Activated CD8-positive, alpha-beta T cell treated with anti-CD3 and anti-CD28 coated beads for 36 hours (primary cell): Measurements from ENCODE around the gene SCYL1. TPM values are rescaled to one million over a fixed set of nuclear protein-coding genes. Genes with fewer than 3 reads are reported as not detected.

Experiments used
- ATAC-seq: fragments of 200-7000 bp; cut with Tn5 transposase; one replicate; pipeline ENCODE4 v1.10.0; 2021; ENCODE audit warnings: mild to moderate bottlenecking, moderate library complexity
- CTCF ChIA-PET: fragments of 350-600 bp; sonication (Branson Sonifier 250); formaldehyde crosslinking; loops from one replicate; lab custom pipeline; 2021; ENCODE audit warnings: antibody characterized with exemption; lab: Charles Lee
- POLR2A ChIA-PET: fragments of 350-600 bp; sonication (Branson Sonifier 250); formaldehyde crosslinking; loops from one replicate; lab custom pipeline; 2021; ENCODE audit warnings: antibody characterized with exemption; lab: Charles Lee
- DNase-seq: peaks from one replicate; pipeline ENCODE4 v3.0.0-alpha.2; 2020
- H3K27ac Mint-ChIP-seq: one replicate; pipeline ENCODE4 v1.8.0; 2021; ENCODE audit warnings: mild to moderate bottlenecking, mixed read lengths
- H3K27me3 Mint-ChIP-seq: one replicate; pipeline ENCODE4 v1.8.0; 2021; ENCODE audit warnings: mixed read lengths
- H3K36me3 Mint-ChIP-seq: one replicate; pipeline ENCODE4 v1.8.0; 2021; ENCODE audit warnings: low read depth, mixed read lengths
- H3K4me1 Mint-ChIP-seq: one replicate; pipeline ENCODE4 v1.8.0; 2021; ENCODE audit warnings: low read depth, mixed read lengths
- H3K4me3 Mint-ChIP-seq: one replicate; pipeline ENCODE4 v1.8.0; 2021; ENCODE audit warnings: mild to moderate bottlenecking, moderate library complexity, mixed read lengths
- H3K9me3 Mint-ChIP-seq: one replicate; pipeline ENCODE4 v1.8.0; 2021; ENCODE audit warnings: mixed read lengths
- intact Hi-C: fragments of 100-400 bp; cut with micrococcal nuclease; formaldehyde crosslinking; loops from one replicate; pipeline ENCODE4 v1.10.0; 2022
- total RNA-seq, 2 experiments: library from RNA; stranded (reverse); gene quantifications; one replicate each; pipeline ENCODE4 v1.2.3, GENCODE V29; 2021
- TF ChIP-seq, protein P1 (sequence below): fragments of 200-600 bp; IDR thresholded peaks from one replicate; pipeline ENCODE4 v1.8.0; 2022; ENCODE audit warnings: antibody characterized with exemption, mild to moderate bottlenecking

The SCYL1 gene
- total RNA-seq, 2 experiments from 2014 or later: 71.5 to 76.8 TPM

DNA sequence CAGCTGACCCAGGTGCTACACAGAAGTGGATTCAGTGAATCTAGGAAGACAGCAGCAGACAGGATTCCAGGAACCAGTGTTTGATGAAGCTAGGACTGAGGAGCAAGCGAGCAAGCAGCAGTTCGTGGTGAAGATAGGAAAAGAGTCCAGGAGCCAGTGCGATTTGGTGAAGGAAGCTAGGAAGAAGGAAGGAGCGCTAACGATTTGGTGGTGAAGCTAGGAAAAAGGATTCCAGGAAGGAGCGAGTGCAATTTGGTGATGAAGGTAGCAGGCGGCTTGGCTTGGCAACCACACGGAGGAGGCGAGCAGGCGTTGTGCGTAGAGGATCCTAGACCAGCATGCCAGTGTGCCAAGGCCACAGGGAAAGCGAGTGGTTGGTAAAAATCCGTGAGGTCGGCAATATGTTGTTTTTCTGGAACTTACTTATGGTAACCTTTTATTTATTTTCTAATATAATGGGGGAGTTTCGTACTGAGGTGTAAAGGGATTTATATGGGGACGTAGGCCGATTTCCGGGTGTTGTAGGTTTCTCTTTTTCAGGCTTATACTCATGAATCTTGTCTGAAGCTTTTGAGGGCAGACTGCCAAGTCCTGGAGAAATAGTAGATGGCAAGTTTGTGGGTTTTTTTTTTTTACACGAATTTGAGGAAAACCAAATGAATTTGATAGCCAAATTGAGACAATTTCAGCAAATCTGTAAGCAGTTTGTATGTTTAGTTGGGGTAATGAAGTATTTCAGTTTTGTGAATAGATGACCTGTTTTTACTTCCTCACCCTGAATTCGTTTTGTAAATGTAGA is 24.3 kb upstream of the SCYL1 start:
- ATAC-seq (no peak), DNase-seq (peak; percentile 59)
- TF ChIP-seq, protein P1, sequence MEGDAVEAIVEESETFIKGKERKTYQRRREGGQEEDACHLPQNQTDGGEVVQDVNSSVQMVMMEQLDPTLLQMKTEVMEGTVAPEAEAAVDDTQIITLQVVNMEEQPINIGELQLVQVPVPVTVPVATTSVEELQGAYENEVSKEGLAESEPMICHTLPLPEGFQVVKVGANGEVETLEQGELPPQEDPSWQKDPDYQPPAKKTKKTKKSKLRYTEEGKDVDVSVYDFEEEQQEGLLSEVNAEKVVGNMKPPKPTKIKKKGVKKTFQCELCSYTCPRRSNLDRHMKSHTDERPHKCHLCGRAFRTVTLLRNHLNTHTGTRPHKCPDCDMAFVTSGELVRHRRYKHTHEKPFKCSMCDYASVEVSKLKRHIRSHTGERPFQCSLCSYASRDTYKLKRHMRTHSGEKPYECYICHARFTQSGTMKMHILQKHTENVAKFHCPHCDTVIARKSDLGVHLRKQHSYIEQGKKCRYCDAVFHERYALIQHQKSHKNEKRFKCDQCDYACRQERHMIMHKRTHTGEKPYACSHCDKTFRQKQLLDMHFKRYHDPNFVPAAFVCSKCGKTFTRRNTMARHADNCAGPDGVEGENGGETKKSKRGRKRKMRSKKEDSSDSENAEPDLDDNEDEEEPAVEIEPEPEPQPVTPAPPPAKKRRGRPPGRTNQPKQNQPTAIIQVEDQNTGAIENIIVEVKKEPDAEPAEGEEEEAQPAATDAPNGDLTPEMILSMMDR: no peak
- CTCF ChIA-PET: interaction anchor here (1.0 to 16.5 kb wide), 11 partner anchors 7 to 87 kb away, joined by 3 to 448 read pairs (median 4); partner anchors contain the start of gene NEAT1
- no peak overlapping the region for H3K27ac Mint-ChIP-seq
- H3K4me1 Mint-ChIP-seq: peaks cover 24% of the 10 kb centered on the region
- no peaks in the 10 kb centered on the region for H3K27me3 Mint-ChIP-seq
- POLR2A ChIA-PET: interaction anchor here (0.7 to 36.2 kb wide), 44 partner anchors 8 to 380 kb away, joined by 3 to 4842 read pairs (median 6); partner anchors contain the start of genes DPF2, EHBP1L1, FAM89B and FAU
- intact Hi-C loops: loop anchor here (2.0 kb wide), 1 partner anchor 76 kb away; no protein-coding TSS in a partner anchor
- H3K9me3 Mint-ChIP-seq: no peaks in the 10 kb centered on the region
- H3K4me3 Mint-ChIP-seq: no peak overlapping the region
- peaks cover 1% of the 10 kb centered on the region for H3K36me3 Mint-ChIP-seq

DNA sequence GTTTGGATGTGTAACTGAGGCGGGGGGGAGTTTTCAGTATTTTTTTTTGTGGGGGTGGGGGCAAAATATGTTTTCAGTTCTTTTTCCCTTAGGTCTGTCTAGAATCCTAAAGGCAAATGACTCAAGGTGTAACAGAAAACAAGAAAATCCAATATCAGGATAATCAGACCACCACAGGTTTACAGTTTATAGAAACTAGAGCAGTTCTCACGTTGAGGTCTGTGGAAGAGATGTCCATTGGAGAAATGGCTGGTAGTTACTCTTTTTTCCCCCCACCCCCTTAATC is 23.8 kb upstream of the SCYL1 start:
- no peak for ATAC-seq
- H3K9me3 Mint-ChIP-seq: no peaks in the 10 kb centered on the region
- H3K36me3 Mint-ChIP-seq: peaks cover 1% of the 10 kb centered on the region
- no peak overlapping the region for H3K27ac Mint-ChIP-seq
- no peak for DNase-seq
- POLR2A ChIA-PET: interaction anchor here (1.4 to 36.2 kb wide), 14 partner anchors 8 to 239 kb away, joined by 3 to 4842 read pairs (median 30); partner anchors contain the start of genes FAM89B, FRMD8, LTBP3 and NEAT1
- TF ChIP-seq, protein P1: no peak
- intact Hi-C loops: loop anchor here (2.0 kb wide), 1 partner anchor 76 kb away; no protein-coding TSS in a partner anchor
- H3K27me3 Mint-ChIP-seq: no peaks in the 10 kb centered on the region
- no peak overlapping the region for H3K4me3 Mint-ChIP-seq
- peaks cover 27% of the 10 kb centered on the region for H3K4me1 Mint-ChIP-seq
- CTCF ChIA-PET: interaction anchor here (2.0 to 16.5 kb wide), 3 partner anchors 10 to 82 kb away, joined by 9 to 448 read pairs (median 9); partner anchors contain the start of gene NEAT1

DNA sequence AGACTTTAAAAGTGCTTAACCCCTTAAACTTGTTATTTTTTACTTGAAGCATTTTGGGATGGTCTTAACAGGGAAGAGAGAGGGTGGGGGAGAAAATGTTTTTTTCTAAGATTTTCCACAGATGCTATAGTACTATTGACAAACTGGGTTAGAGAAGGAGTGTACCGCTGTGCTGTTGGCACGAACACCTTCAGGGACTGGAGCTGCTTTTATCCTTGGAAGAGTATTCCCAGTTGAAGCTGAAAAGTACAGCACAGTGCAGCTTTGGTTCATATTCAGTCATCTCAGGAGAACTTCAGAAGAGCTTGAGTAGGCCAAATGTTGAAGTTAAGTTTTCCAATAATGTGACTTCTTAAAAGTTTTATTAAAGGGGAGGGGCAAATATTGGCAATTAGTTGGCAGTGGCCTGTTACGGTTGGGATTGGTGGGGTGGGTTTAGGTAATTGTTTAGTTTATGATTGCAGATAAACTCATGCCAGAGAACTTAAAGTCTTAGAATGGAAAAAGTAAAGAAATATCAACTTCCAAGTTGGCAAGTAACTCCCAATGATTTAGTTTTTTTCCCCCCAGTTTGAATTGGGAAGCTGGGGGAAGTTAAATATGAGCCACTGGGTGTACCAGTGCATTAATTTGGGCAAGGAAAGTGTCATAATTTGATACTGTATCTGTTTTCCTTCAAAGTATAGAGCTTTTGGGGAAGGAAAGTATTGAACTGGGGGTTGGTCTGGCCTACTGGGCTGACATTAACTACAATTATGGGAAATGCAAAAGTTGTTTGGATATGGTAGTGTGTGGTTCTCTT is 23.2 kb upstream of the SCYL1 start:
- DNase-seq (no peak), ATAC-seq (no peak)
- H3K4me3 Mint-ChIP-seq: no peak overlapping the region
- ChIA-PET CTCF (interaction anchor here (1.6 to 16.5 kb wide), 4 partner anchors 9 to 82 kb away, joined by 6 to 448 read pairs (median 9); partner anchors contain the start of gene NEAT1), POLR2A (interaction anchor here (0.6 to 36.2 kb wide), 26 partner anchors 7 to 240 kb away, joined by 3 to 4842 read pairs (median 6); partner anchors contain the start of genes DPF2, FAM89B, FRMD8 and MAP3K11)
- TF ChIP-seq, protein P1: no peak
- H3K4me1 Mint-ChIP-seq: peaks cover 28% of the 10 kb centered on the region
- intact Hi-C loops: loop anchor here (2.0 kb wide), 2 partner anchors 77 to 119 kb away; partner anchors contain the start of gene SLC25A45
- no peaks in the 10 kb centered on the region for H3K9me3 Mint-ChIP-seq
- H3K27me3 Mint-ChIP-seq: no peaks in the 10 kb centered on the region
- peaks cover 1% of the 10 kb centered on the region for H3K36me3 Mint-ChIP-seq
- no peak overlapping the region for H3K27ac Mint-ChIP-seq

DNA sequence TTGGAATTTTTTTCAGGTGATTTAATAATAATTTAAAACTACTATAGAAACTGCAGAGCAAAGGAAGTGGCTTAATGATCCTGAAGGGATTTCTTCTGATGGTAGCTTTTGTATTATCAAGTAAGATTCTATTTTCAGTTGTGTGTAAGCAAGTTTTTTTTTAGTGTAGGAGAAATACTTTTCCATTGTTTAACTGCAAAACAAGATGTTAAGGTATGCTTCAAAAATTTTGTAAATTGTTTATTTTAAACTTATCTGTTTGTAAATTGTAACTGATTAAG is 22.7 kb upstream of the SCYL1 start:
- ATAC-seq (no peak), DNase-seq (no peak)
- intact Hi-C loops: loop anchor here (2.0 kb wide), 1 partner anchor 119 kb away; the partner anchor contains the start of gene SLC25A45
- ChIA-PET CTCF (interaction anchor here (0.9 to 16.5 kb wide), 5 partner anchors 9 to 114 kb away, joined by 3 to 448 read pairs (median 9); partner anchors contain the start of genes NEAT1 and PCNX3), POLR2A (interaction anchor here (0.6 to 36.2 kb wide), 25 partner anchors 7 to 240 kb away, joined by 3 to 4842 read pairs (median 6); partner anchors contain the start of genes DPF2, FAM89B, FRMD8 and MAP3K11)
- no peak overlapping the region for H3K27ac Mint-ChIP-seq
- H3K27me3 Mint-ChIP-seq: no peaks in the 10 kb centered on the region
- H3K4me3 Mint-ChIP-seq: no peak overlapping the region
- peaks cover 31% of the 10 kb centered on the region for H3K4me1 Mint-ChIP-seq
- peaks cover 4% of the 10 kb centered on the region for H3K36me3 Mint-ChIP-seq
- TF ChIP-seq, protein P1: no peak
- H3K9me3 Mint-ChIP-seq: no peaks in the 10 kb centered on the region
